CD14-positive monocyte (primary cell): ENCODE results near the gene RGS7. TPM values are rescaled to one million over a fixed set of nuclear protein-coding genes. Genes with fewer than 3 reads are reported as not detected.

Experiments used
- DNase-seq, 3 donors: peaks; one replicate each; pipeline ENCODE4 v3.0.0-alpha.2; 2011 to 2022
- H2AFZ ChIP-seq: 2 replicates; pipeline ENCODE4 v1.6.0; 2012; ENCODE audit warnings: mild to moderate bottlenecking, low read depth, low read length, inconsistent platforms; ENCODE audit not compliant: insufficient read depth, poor library complexity, severe bottlenecking
- H3K27ac ChIP-seq, 2 donors: 1 replicate in 1 of 2; 2 replicates in 1 of 2; pipeline ENCODE4 v1.5.1; 2012 to 2013; ENCODE audit warnings: low read length in 2 of 2, control low read depth in 1 of 2, inconsistent platforms in 1 of 2, low read depth in 1 of 2, mild to moderate bottlenecking in 1 of 2
- H3K27me3 ChIP-seq, 2 donors: one replicate each; pipeline versions ENCODE4 v1.6.0 to v1.6.1; 2011 to 2013; ENCODE audit warnings: low read length in 2 of 2; ENCODE audit not compliant: control insufficient read depth in 2 of 2, insufficient read depth in 2 of 2
- H3K36me3 ChIP-seq, 2 donors: replicated peaks in 1 of 2; 1 replicate in 1 of 2; 2 replicates in 1 of 2; pipeline versions ENCODE4 v1.5.1 to v1.6.1; 2012 to 2013; ENCODE audit warnings: low read length in 2 of 2, control low read depth in 1 of 2, inconsistent platforms in 1 of 2, mild to moderate bottlenecking in 1 of 2; ENCODE audit not compliant: insufficient read depth in 2 of 2, control insufficient read depth in 1 of 2
- H3K4me1 ChIP-seq, 2 donors: 1 replicate in 1 of 2; 2 replicates in 1 of 2; pipeline versions ENCODE4 v1.5.1 to v1.6.1; 2012 to 2013; ENCODE audit warnings: low read length in 2 of 2, control low read depth in 1 of 2, inconsistent platforms in 1 of 2, mild to moderate bottlenecking in 1 of 2, moderate library complexity in 1 of 2; ENCODE audit not compliant: insufficient read depth in 2 of 2, control insufficient read depth in 1 of 2
- H3K4me2 ChIP-seq: replicated peaks from 2 replicates; pipeline ENCODE3; 2012; ENCODE audit warnings: low read length, moderate library complexity, mild to moderate bottlenecking; ENCODE audit not compliant: poor library complexity, severe bottlenecking; ENCODE audit errors: extremely low read depth
- H3K4me3 ChIP-seq, 3 experiments: fragments of 200-600 bp in 1 of 3; sonication (generic) in 1 of 3; replicated peaks in 1 of 3; 1 replicate in 2 of 3; 2 replicates in 1 of 3; pipeline ENCODE4 v1.5.1; 2011 to 2013; ENCODE audit warnings: low read length in 3 of 3, mild to moderate bottlenecking in 3 of 3, control low read depth in 2 of 3, low read depth in 2 of 3, inconsistent platforms in 1 of 3, moderate library complexity in 1 of 3
- H3K79me2 ChIP-seq: 2 replicates; pipeline ENCODE4 v1.6.0; 2012; ENCODE audit warnings: mild to moderate bottlenecking, control low read depth, inconsistent platforms, low read length, moderate library complexity; ENCODE audit not compliant: insufficient read depth
- H3K9ac ChIP-seq: 2 replicates; pipeline ENCODE4 v1.6.0; 2017; ENCODE audit warnings: low read length, mild to moderate bottlenecking; ENCODE audit not compliant: insufficient read depth, poor library complexity, severe bottlenecking
- H3K9me3 ChIP-seq, 2 donors: replicated peaks in 1 of 2; 1 replicate in 1 of 2; 2 replicates in 1 of 2; pipeline versions ENCODE4 v1.5.1 to v1.6.1; 2012 to 2013; ENCODE audit warnings: low read length in 2 of 2, control low read depth in 1 of 2; ENCODE audit not compliant: control insufficient read depth in 1 of 2, insufficient read depth in 1 of 2
- H4K20me1 ChIP-seq: 2 replicates; pipeline ENCODE4 v1.6.0; 2012; ENCODE audit warnings: mild to moderate bottlenecking, low read length, control low read depth, moderate library complexity; ENCODE audit not compliant: insufficient read depth
- H3K27ac Mint-ChIP-seq, 7 donors: one replicate each; pipeline ENCODE4 v1.8.0; 2020; ENCODE audit warnings: mild to moderate bottlenecking in 7 of 7, mixed read lengths in 7 of 7, moderate library complexity in 6 of 7, inconsistent platforms in 2 of 7
- H3K27me3 Mint-ChIP-seq, 3 donors: one replicate each; pipeline ENCODE4 v1.8.0; 2021 to 2022; ENCODE audit warnings: low read depth in 3 of 3, mild to moderate bottlenecking in 3 of 3, mixed read lengths in 3 of 3, moderate library complexity in 3 of 3, inconsistent platforms in 1 of 3
- H3K36me3 Mint-ChIP-seq, 2 donors: one replicate each; pipeline ENCODE4 v1.8.0; 2020; ENCODE audit warnings: mixed read lengths in 2 of 2, inconsistent platforms in 1 of 2, mild to moderate bottlenecking in 1 of 2
- H3K4me1 Mint-ChIP-seq: one replicate; pipeline ENCODE4 v1.8.0; 2020; ENCODE audit warnings: mild to moderate bottlenecking, mixed read lengths
- H3K4me3 Mint-ChIP-seq, 2 donors: one replicate each; pipeline ENCODE4 v1.8.0; 2020; ENCODE audit warnings: mild to moderate bottlenecking in 2 of 2, mixed read lengths in 2 of 2, moderate library complexity in 1 of 2
- H3K9me3 Mint-ChIP-seq, 7 donors: one replicate each; pipeline ENCODE4 v1.8.0; 2020 to 2022; ENCODE audit warnings: mixed read lengths in 7 of 7, mild to moderate bottlenecking in 6 of 7, moderate library complexity in 6 of 7, inconsistent platforms in 2 of 7
- CTCF ChIP-seq: fragments of 200-600 bp; IDR thresholded peaks from one replicate; pipeline ENCODE4 v1.8.0; 2022; ENCODE audit warnings: antibody characterized with exemption, mild to moderate bottlenecking
- WGBS: methylation state at CpG from one replicate; pipeline ENCODE4 v1.1.5; 2013; ENCODE audit warnings: missing lambda C conversion rate; ENCODE audit not compliant: insufficient coverage; 5-methylcytosine and 5-hydroxymethylcytosine counted together
- intact Hi-C, 2 donors: fragments of 100-400 bp; cut with micrococcal nuclease; formaldehyde crosslinking; loops; one replicate each; pipeline versions ENCODE4 v1.15.0 to v1.15.1; 2023
- polyA plus RNA-seq, 3 donors: library from polyadenylated mRNA; depleted of rRNA in 1 of 3; unstranded in 2 of 3; stranded (reverse) in 1 of 3; fragments of 300-500 nt in 2 of 3; fragments of >200 nt in 1 of 3; fragmentation: Illumina TruSeq in 2 of 3; gene quantifications; 1 replicate in 2 of 3; 2 replicates in 1 of 3; pipeline ENCODE4 v1.2.3, GENCODE V29; 2012 to 2021

The RGS7 gene
- polyA plus RNA-seq, 3 donors: not detected

- H3K9me3 Mint-ChIP-seq: peaks cover 0 to 10% (median 3%) of the 10 kb centered on the region in 7 donors
- no peak for TF ChIP-seq CTCF
- intact Hi-C loops: no loop called here
- H3K27me3 Mint-ChIP-seq: peaks cover 39 to 46% (median 41%) of the 10 kb centered on the region in 3 donors
- WGBS: 2% methylated on average over 22 of the region's 33 CpGs
- Histone ChIP-seq H3K27ac (no peak overlapping the region), H2AFZ (no peak overlapping the region), H3K4me2 (peak overlapping the region; percentile 56), H3K9me3 (peaks cover 0 to 11% of the 10 kb centered on the region in 2 donors), H3K4me3 (peak overlapping the region in 1 of 3 experiments; percentile 28), H3K36me3 (no peaks in the 10 kb centered on the region), H3K27me3 (peaks cover 34 to 42% of the 10 kb centered on the region in 2 donors), H3K79me2 (no peaks in the 10 kb centered on the region), H3K4me1 (no peaks in the 10 kb centered on the region), H3K9ac (no peak overlapping the region), H4K20me1 (no peaks in the 10 kb centered on the region)
- H3K4me3 Mint-ChIP-seq: peak overlapping the region; percentile 13 to 79
- DNase-seq: no peak
- H3K36me3 Mint-ChIP-seq: no peaks in the 10 kb centered on the region
- H3K27ac Mint-ChIP-seq: no peak overlapping the region
- H3K4me1 Mint-ChIP-seq: peaks cover 5% of the 10 kb centered on the region
Measured at GRCh38 chr1:241357366-241358340, 648 bp upstream of the RGS7 start.

- no peak overlapping the region for H3K9ac ChIP-seq
- no peak for TF ChIP-seq CTCF
- no peak overlapping the region for H3K27ac ChIP-seq
- peaks cover 0 to 11% of the 10 kb centered on the region in 2 donors for H3K9me3 ChIP-seq
- no peaks in the 10 kb centered on the region for H3K36me3 Mint-ChIP-seq
- no peak overlapping the region for H2AFZ ChIP-seq
- 2% methylated on average over 12 of the region's 14 CpGs for WGBS
- H3K9me3 Mint-ChIP-seq: peaks cover 0 to 10% (median 3%) of the 10 kb centered on the region in 7 donors
- peaks cover 34 to 42% of the 10 kb centered on the region in 2 donors for H3K27me3 ChIP-seq
- H3K4me3 ChIP-seq: no peak overlapping the region
- H3K27me3 Mint-ChIP-seq: peaks cover 39 to 42% (median 41%) of the 10 kb centered on the region in 3 donors
- no peak overlapping the region for H3K27ac Mint-ChIP-seq
- H3K4me2 ChIP-seq: no peak overlapping the region
- no peaks in the 10 kb centered on the region for H3K79me2 ChIP-seq
- intact Hi-C loops: no loop called here
- peaks cover 5% of the 10 kb centered on the region for H3K4me1 Mint-ChIP-seq
- H3K4me3 Mint-ChIP-seq: peak overlapping the region in 1 of 2 donors; percentile 86
- DNase-seq: no peak
- no peaks in the 10 kb centered on the region for H3K4me1 ChIP-seq
- H4K20me1 ChIP-seq: no peaks in the 10 kb centered on the region
- no peaks in the 10 kb centered on the region for H3K36me3 ChIP-seq
Measured at GRCh38 chr1:241356187-241356518, 852 bp downstream of the RGS7 start.
